Measurements from ENCODE around the gene TAF10.

Gene TAF10

GRCh38 chr11:6587360-6587953, 24.6 kb downstream of the TAF10 start:
- TF ChIP-seq CTCF (conservative IDR thresholded peaks at IDR 0.05; ENCODE audit: control insufficient read depth, insufficient read depth, low read depth, low read length), result no peak
- DNase-seq (ENCODE audit: low read depth), result no peak
- H3K4me3 ChIP-seq (ENCODE audit: control insufficient read depth, low read depth, low read length), result no peak overlapping the region

- H3K4me3 ChIP-seq (ENCODE audit: control insufficient read depth, low read depth, low read length), result no peak overlapping the region
- TF ChIP-seq CTCF (conservative IDR thresholded peaks at IDR 0.05; ENCODE audit: control insufficient read depth, insufficient read depth, low read depth, low read length), result no peak
- no peak for DNase-seq (ENCODE audit: low read depth)
Observed at GRCh38 chr11:6586434-6587359, 25.3 kb downstream of the TAF10 start.

GRCh38 chr11:6584528-6584927, 27.5 kb downstream of the TAF10 start:
- no peak for DNase-seq (ENCODE audit: low read depth)
- no peak for TF ChIP-seq CTCF (conservative IDR thresholded peaks at IDR 0.05; ENCODE audit: control insufficient read depth, insufficient read depth, low read depth, low read length)
- no peak overlapping the region for H3K4me3 ChIP-seq (ENCODE audit: control insufficient read depth, low read depth, low read length)

- no peak for TF ChIP-seq CTCF (conservative IDR thresholded peaks at IDR 0.05; ENCODE audit: control insufficient read depth, insufficient read depth, low read depth, low read length)
- DNase-seq (ENCODE audit: low read depth), result no peak
- no peak overlapping the region for H3K4me3 ChIP-seq (ENCODE audit: control insufficient read depth, low read depth, low read length)
Observed at GRCh38 chr11:6583584-6583983, 28.4 kb downstream of the TAF10 start.

- TF ChIP-seq CTCF (conservative IDR thresholded peaks at IDR 0.05; ENCODE audit: control insufficient read depth, insufficient read depth, low read depth, low read length), result no peak
- no peak for DNase-seq (ENCODE audit: low read depth)
- H3K4me3 ChIP-seq (ENCODE audit: control insufficient read depth, low read depth, low read length), result no peak overlapping the region
Observed at GRCh38 chr11:6579681-6580080, 32.3 kb downstream of the TAF10 start.

GRCh38 chr11:6578134-6578533, 33.9 kb downstream of the TAF10 start:
- TF ChIP-seq CTCF (conservative IDR thresholded peaks at IDR 0.05; ENCODE audit: control insufficient read depth, insufficient read depth, low read depth, low read length), result no peak
- DNase-seq (ENCODE audit: low read depth), result no peak
- no peak overlapping the region for H3K4me3 ChIP-seq (ENCODE audit: control insufficient read depth, low read depth, low read length)
